SIG-M5 treated with dmso at 0.1 percent for 504 hours (cell line): ENCODE data around the gene CCDC201.

Experiments used
- DNase-seq: peaks from one replicate; lab custom pipeline; 2025; ENCODE audit not compliant: unreplicated experiment; lab: John Stamatoyannopoulos, UW

Gene CCDC201

GRCh38 chr7:45873035-45873354, at the start of gene CCDC201:
CCDC201 (minus strand) TSS chr7:45873082; CDS start chr7:45873007, 75 bp downstream.
- DNase-seq = no peak

GRCh38 chr7:45921699-45922519, 49.0 kb upstream of the CCDC201 start:
- DNase-seq = no peak

- DNase-seq = no peak
Observed at GRCh38 chr7:45921381-45921698, 48.5 kb upstream of the CCDC201 start.

- DNase-seq = no peak
Observed at GRCh38 chr7:45920502-45921380, 47.9 kb upstream of the CCDC201 start, which contains the start of gene IGFBP3. IGFBP3 (minus strand) TSS chr7:45921272; CDS start chr7:45921140, 132 bp downstream.

- DNase-seq = no peak
Observed at GRCh38 chr7:45919993-45920459, 47.1 kb upstream of the CCDC201 start.

GRCh38 chr7:45919231-45919784, 46.4 kb upstream of the CCDC201 start:
- DNase-seq = no peak

GRCh38 chr7:45918556-45918955, 45.7 kb upstream of the CCDC201 start:
- no peak for DNase-seq

- peak; percentile 53 for DNase-seq
Observed at GRCh38 chr7:45917658-45918057, 44.8 kb upstream of the CCDC201 start.

GRCh38 chr7:45917064-45917463, 44.2 kb upstream of the CCDC201 start:
- DNase-seq = no peak

- no peak for DNase-seq
Observed at GRCh38 chr7:45915606-45916005, 42.7 kb upstream of the CCDC201 start.

- DNase-seq = no peak
Observed at GRCh38 chr7:45914911-45915310, 42.0 kb upstream of the CCDC201 start.

- no peak for DNase-seq
Observed at GRCh38 chr7:45912972-45913371, 40.1 kb upstream of the CCDC201 start.

- DNase-seq = no peak
Observed at GRCh38 chr7:45911311-45911710, 38.4 kb upstream of the CCDC201 start.

GRCh38 chr7:45910855-45911254, 38.0 kb upstream of the CCDC201 start:
- DNase-seq = no peak

GRCh38 chr7:45909561-45909960, 36.7 kb upstream of the CCDC201 start:
- DNase-seq = no peak

GRCh38 chr7:45902820-45903219, 29.9 kb upstream of the CCDC201 start:
- no peak for DNase-seq

GRCh38 chr7:45901566-45901965, 28.7 kb upstream of the CCDC201 start:
- no peak for DNase-seq

GRCh38 chr7:45898222-45898621, 25.3 kb upstream of the CCDC201 start:
- DNase-seq = no peak

GRCh38 chr7:45897042-45897690, 24.3 kb upstream of the CCDC201 start:
- no peak for DNase-seq

- no peak for DNase-seq
Observed at GRCh38 chr7:45894665-45895062, 21.8 kb upstream of the CCDC201 start.

GRCh38 chr7:45893996-45894664, 21.2 kb upstream of the CCDC201 start:
- DNase-seq = no peak
